ENCODE results near the gene ASAP3. TPM values are rescaled to one million over a fixed set of nuclear protein-coding genes. Genes with fewer than 3 reads are reported as not detected.

The ASAP3 gene
- total RNA-seq, 1 experiment from 2014 or later = 17.6 TPM

- no TSS peak for BruUV-seq (replicated peaks)
Observed at GRCh38 chr1:23515905-23516304, 31.9 kb upstream of the ASAP3 start.

GRCh38 chr1:23514111-23514679, 30.2 kb upstream of the ASAP3 start:
- intact Hi-C loops (cut with micrococcal nuclease; ENCODE audit: unreplicated experiment) = no loop called here
- H3K4me1 ChIP-seq (replicated peaks; ENCODE audit: insufficient read depth) = no peaks in the 10 kb centered on the region
- ChIA-PET CTCF (no interaction called here), POLR2A (ENCODE audit: unreplicated experiment) (no interaction called here)
- no peaks in the 10 kb centered on the region for H3K79me2 ChIP-seq (ENCODE audit: low read depth)
- H4K20me1 ChIP-seq (ENCODE audit: insufficient read depth) = no peaks in the 10 kb centered on the region
- no peak overlapping the region for H2AFZ ChIP-seq
- H3K4me3 ChIP-seq = no peak overlapping the region
- H3K9me3 ChIP-seq (ENCODE audit: insufficient read depth, low read depth) = no peaks in the 10 kb centered on the region
- BruUV-seq (replicated peaks) = no TSS peak
- no peaks in the 10 kb centered on the region for H3K36me3 ChIP-seq (ENCODE audit: low read depth)
- no peak overlapping the region for H3K4me2 ChIP-seq
- TF ChIP-seq CTCF (conservative IDR thresholded peaks at IDR 0.05) (no peak), EZH2 (IDR thresholded peaks at IDR 0.05; ENCODE audit: low read depth) (no peak)
- H3F3A ChIP-seq (ENCODE audit: insufficient read depth, low read depth) = no peaks in the 10 kb centered on the region
- no peaks in the 10 kb centered on the region for H3K9me2 ChIP-seq (ENCODE audit: insufficient read depth)
- no peak overlapping the region for H3K27ac ChIP-seq
- no peak for DNase-seq
- no peaks in the 10 kb centered on the region for H3K27me3 ChIP-seq (ENCODE audit: insufficient read depth, low read depth)

More at GRCh38 chr1:23515905-23516304, 31.9 kb upstream of the ASAP3 start:
- no peaks in the 10 kb centered on the region for H3F3A ChIP-seq (ENCODE audit: insufficient read depth, low read depth)
- TF ChIP-seq CTCF (conservative IDR thresholded peaks at IDR 0.05) (no peak), EZH2 (IDR thresholded peaks at IDR 0.05; ENCODE audit: low read depth) (no peak)
- H3K27me3 ChIP-seq (ENCODE audit: insufficient read depth, low read depth) = no peaks in the 10 kb centered on the region
- H3K36me3 ChIP-seq (ENCODE audit: low read depth) = no peaks in the 10 kb centered on the region
- H3K9me2 ChIP-seq (ENCODE audit: insufficient read depth) = no peaks in the 10 kb centered on the region
- intact Hi-C loops (cut with micrococcal nuclease; ENCODE audit: unreplicated experiment) = no loop called here
- ChIA-PET POLR2A (ENCODE audit: unreplicated experiment) (interaction anchor here (0.6 to 0.7 kb wide), 2 partner anchors 40 to 92 kb away, joined by 4 to 7 read pairs; no protein-coding TSS in a partner anchor), CTCF (interaction anchor here (0.7 kb wide), 1 partner anchor 150 kb away, joined by 4 read pairs; no protein-coding TSS in a partner anchor)
- no peaks in the 10 kb centered on the region for H3K4me1 ChIP-seq (replicated peaks; ENCODE audit: insufficient read depth)
- DNase-seq = no peak
- no peak overlapping the region for H3K27ac ChIP-seq
- no peaks in the 10 kb centered on the region for H3K9me3 ChIP-seq (ENCODE audit: insufficient read depth, low read depth)
- H3K79me2 ChIP-seq (ENCODE audit: low read depth) = no peaks in the 10 kb centered on the region
- no peak overlapping the region for H2AFZ ChIP-seq
- no peak overlapping the region for H3K4me2 ChIP-seq
- H4K20me1 ChIP-seq (ENCODE audit: insufficient read depth) = no peaks in the 10 kb centered on the region
- no peak overlapping the region for H3K4me3 ChIP-seq

- no peaks in the 10 kb centered on the region for H3K79me2 ChIP-seq (ENCODE audit: low read depth)
- H3K36me3 ChIP-seq (ENCODE audit: low read depth) = no peaks in the 10 kb centered on the region
- no peak overlapping the region for H3K27ac ChIP-seq
- no peak overlapping the region for H3K4me2 ChIP-seq
- peaks cover 8% of the 10 kb centered on the region; the same call in 1 of the 2 replicates for H3K4me1 ChIP-seq (replicated peaks; ENCODE audit: insufficient read depth)
- POLR2A ChIA-PET (ENCODE audit: unreplicated experiment) = no interaction called here
- no peaks in the 10 kb centered on the region for H3K27me3 ChIP-seq (ENCODE audit: insufficient read depth, low read depth)
- no peak overlapping the region for H3K4me3 ChIP-seq
- H3F3A ChIP-seq (ENCODE audit: insufficient read depth, low read depth) = 0 out of 2 replicates have a peak, but pooled peaks cover 4% of the 10 kb centered on the region
- BruUV-seq (replicated peaks) = no TSS peak
- intact Hi-C loops (cut with micrococcal nuclease; ENCODE audit: unreplicated experiment) = no loop called here
- no peak for DNase-seq
- TF ChIP-seq CTCF (conservative IDR thresholded peaks at IDR 0.05) (no peak), EZH2 (IDR thresholded peaks at IDR 0.05; ENCODE audit: low read depth) (no peak)
- H3K9me2 ChIP-seq (ENCODE audit: insufficient read depth) = no peaks in the 10 kb centered on the region
- no peak overlapping the region for H2AFZ ChIP-seq
- CTCF ChIA-PET = no interaction called here
- H3K9me3 ChIP-seq (ENCODE audit: insufficient read depth, low read depth) = no peaks in the 10 kb centered on the region
- H4K20me1 ChIP-seq (ENCODE audit: insufficient read depth) = no peaks in the 10 kb centered on the region
Observed at GRCh38 chr1:23509896-23510295, 25.9 kb upstream of the ASAP3 start.
